Muscle of leg (tissue), 11 donors: Measurements from ENCODE around the gene TOP2A. TPM values are rescaled to one million over a fixed set of nuclear protein-coding genes. Genes with fewer than 3 reads are reported as not detected.

Experiments
- DNase-seq: peaks from one replicate; pipeline ENCODE4 v3.0.0; 2013
- H3K27ac ChIP-seq: one replicate; pipeline ENCODE4 v1.5.1; 2013; ENCODE audit warnings: mild to moderate bottlenecking, low read length, control low read depth
- H3K27me3 ChIP-seq: one replicate; pipeline ENCODE4 v1.6.1; 2013; ENCODE audit warnings: low read length; ENCODE audit not compliant: control insufficient read depth, insufficient read depth
- H3K36me3 ChIP-seq: one replicate; pipeline ENCODE4 v1.6.1; 2013; ENCODE audit warnings: low read length; ENCODE audit not compliant: control insufficient read depth, insufficient read depth
- H3K4me1 ChIP-seq: one replicate; pipeline ENCODE4 v1.6.1; 2013; ENCODE audit warnings: low read length; ENCODE audit not compliant: control insufficient read depth, insufficient read depth
- H3K4me3 ChIP-seq: one replicate; pipeline ENCODE4 v1.5.1; 2013; ENCODE audit warnings: low read length, control low read depth
- H3K9me3 ChIP-seq: replicated peaks from 2 replicates; pipeline ENCODE4 v1.6.1; 2013; ENCODE audit warnings: low read depth, low read length; ENCODE audit not compliant: control insufficient read depth
- WGBS: methylation state at CpG from one replicate; pipeline ENCODE4 v1.1.5; 2013; ENCODE audit warnings: missing lambda C conversion rate; ENCODE audit not compliant: insufficient coverage; 5-methylcytosine and 5-hydroxymethylcytosine counted together
- polyA plus RNA-seq, 8 donors: library from polyadenylated mRNA; unstranded; fragments of 120-200 nt; gene quantifications; one replicate each; pipeline versions ENCODE4 v1.2.1 to v1.2.3, GENCODE V29; 2013; ENCODE audit warnings: inconsistent platforms in 1 of 8, low replicate concordance in 1 of 8; ENCODE audit not compliant: insufficient read length in 8 of 8, insufficient read depth in 1 of 8
- total RNA-seq: library from RNA; stranded (reverse); fragments of 120-200 nt; gene quantifications from one replicate; pipeline ENCODE4 v1.2.4, GENCODE V29; 2013

The TOP2A gene
- total and polyA plus RNA-seq, 9 donors: 45.9 to 113 (median 77.9) TPM

DNA sequence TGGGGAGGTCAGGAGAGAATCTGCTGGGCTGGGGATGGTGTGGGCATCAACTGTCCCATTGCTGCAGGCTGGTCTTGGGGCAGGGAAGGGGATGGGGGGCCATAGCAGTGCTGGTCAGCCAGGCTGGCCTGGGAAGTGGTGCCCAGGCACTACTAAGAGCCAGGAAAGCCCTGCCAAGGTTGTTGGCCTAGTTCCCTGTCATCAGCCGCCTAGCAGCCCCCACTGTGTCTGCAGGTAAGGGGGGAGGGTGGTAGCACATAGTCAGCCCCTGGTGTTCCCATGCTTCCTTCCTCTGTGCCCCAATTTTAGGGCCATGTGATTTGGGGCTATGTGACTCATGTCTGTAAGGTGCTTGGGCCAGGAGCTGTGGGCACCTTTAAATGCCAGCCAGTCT is 70.9 kb downstream of the TOP2A start:
- no peaks in the 10 kb centered on the region for H3K27me3 ChIP-seq
- H3K4me3 ChIP-seq: peak overlapping the region; percentile 91
- H3K9me3 ChIP-seq: no peaks in the 10 kb centered on the region
- H3K36me3 ChIP-seq: peaks cover 49% of the 10 kb centered on the region
- peaks cover 97% of the 10 kb centered on the region for H3K4me1 ChIP-seq
- WGBS: 50% methylated on average over 1 of the region's 1 CpG
- DNase-seq: no peak
- H3K27ac ChIP-seq: peak overlapping the region; percentile 97

DNA sequence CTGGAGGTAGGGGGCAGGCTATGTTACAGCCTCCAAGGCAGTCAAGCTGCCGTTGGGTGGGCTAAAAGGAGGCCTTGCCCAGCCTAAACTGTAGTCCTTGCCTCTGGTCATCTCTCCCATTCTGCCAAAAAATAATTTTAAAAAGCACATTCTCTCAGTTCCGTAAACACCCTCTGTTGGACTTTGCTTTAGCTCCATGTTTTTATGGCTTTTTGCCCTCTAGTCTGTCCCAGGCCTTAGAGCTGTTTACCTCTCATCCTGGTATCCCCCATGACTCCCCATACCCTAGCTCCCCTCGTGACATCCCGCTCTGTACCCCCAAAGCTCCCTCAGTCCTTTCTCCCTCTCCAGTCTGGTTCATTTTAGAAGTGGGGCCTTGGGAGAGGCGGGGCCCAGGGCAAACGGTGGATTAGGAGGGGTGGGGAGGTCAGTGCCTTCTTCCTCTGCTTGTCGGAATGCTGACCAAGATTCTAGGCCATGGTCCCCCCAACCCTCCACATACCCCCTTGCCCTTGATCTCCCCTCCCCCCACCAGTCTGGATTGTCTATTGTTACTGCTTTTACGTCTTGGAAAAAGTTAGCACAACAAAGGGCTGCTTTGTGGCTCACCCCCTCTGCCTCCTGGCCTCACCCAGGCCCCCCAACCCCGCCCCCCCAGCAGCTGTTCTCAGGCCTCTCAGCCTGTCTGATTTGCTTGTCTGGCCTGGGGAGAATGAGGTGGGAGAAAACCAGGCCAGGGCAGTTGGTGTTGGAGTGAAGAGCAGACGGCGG is 71.5 kb downstream of the TOP2A start:
- H3K4me1 ChIP-seq: peaks cover 92% of the 10 kb centered on the region
- WGBS: 14% methylated on average over 4 of the region's 11 CpGs

DNA sequence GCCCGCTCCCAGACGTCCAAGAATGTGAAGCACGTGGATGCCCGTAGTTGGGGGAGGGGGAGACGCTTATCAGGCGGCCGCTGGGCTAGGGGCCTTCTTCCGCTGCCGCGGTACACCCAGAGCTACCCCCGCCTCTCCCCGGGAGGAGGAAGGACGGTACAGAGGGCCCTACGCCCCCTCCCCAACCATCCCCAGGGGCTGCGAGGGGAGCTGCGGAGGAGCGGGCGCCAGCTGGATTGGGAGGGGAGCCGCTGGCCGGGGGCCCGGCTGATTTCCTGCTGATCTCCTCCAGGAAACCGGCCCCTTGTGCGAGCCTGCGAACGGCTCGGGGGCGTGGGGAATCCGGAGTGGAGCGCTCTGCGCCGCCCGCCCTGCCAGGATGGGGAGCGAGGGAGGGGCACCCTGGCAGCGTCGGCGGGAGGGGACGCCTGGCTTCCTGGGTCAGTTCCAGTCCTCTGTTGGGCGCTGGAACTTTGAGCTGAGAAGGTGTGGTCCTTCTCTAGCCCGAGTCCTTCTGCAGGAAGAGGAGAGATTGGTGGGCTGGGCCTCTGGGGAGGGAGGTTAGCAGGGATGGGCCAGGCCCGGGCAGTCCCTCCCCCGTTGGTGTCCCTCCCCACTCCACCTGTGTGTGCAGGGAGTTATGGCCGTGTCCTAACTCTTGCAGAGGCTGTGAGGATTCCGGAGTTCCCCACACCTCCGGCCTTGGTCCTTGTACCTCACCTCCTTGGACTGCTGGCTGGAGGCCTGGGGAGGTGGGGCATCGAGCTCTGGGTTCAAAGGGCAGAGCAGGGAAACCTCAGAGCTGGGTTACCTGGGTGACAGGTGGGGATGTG is 72.3 kb downstream of the TOP2A start:
- peak overlapping the region; percentile 97 for H3K27ac ChIP-seq
- DNase-seq: peak; percentile 90
- peaks cover 92% of the 10 kb centered on the region for H3K4me1 ChIP-seq
- peak overlapping the region; percentile 91 for H3K4me3 ChIP-seq
- under 1% methylated on average over 23 of the region's 45 CpGs for WGBS
- H3K27me3 ChIP-seq: no peaks in the 10 kb centered on the region
- H3K36me3 ChIP-seq: peaks cover 43% of the 10 kb centered on the region
- H3K9me3 ChIP-seq: no peaks in the 10 kb centered on the region

More for the DNA sequence above, 71.5 kb downstream of the TOP2A start:
- Histone ChIP-seq H3K4me3 (peak overlapping the region; percentile 91), H3K36me3 (peaks cover 44% of the 10 kb centered on the region), H3K27me3 (no peaks in the 10 kb centered on the region), H3K9me3 (no peaks in the 10 kb centered on the region), H3K27ac (peak overlapping the region; percentile 97)
- DNase-seq: peak; percentile 84

DNA sequence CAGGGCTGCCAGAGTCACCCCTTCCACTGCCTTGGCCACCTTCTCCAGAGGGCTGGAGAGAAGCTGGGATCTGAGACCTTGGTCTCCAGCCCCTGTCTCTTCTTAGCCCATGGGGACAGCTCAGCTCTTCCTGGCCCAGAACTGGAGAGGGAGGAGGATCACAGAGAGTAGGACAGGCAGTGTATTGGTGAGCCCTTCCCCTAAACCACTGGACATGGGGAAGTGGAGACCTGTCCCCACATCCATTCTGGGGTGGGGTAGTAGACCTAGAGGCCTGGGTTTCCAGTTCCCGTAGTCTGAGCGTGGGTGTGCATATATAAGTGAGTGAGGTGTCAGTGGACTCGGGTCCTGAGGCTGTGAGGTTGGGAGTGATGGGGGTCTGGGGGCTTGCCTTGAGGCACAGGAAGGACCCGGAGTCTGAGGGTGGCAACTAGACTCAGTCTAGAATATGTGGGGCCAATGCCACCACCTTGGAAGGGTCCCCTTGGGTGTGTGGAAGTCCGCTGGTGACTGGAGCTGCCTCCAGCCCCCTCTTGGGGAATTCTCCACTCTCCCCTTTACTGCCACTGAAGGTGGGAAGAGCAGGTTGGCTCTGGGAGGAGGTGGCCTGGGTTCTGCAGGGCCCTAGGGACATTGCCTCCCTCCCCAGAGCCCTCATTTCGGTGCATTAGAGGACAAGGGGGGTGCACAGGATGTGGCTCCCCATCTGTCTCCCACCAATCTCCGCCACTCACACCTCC is 73.1 kb downstream of the TOP2A start:
- WGBS: 10% methylated on average over 4 of the region's 7 CpGs
- peak; percentile 67 for DNase-seq
- Histone ChIP-seq H3K9me3 (no peaks in the 10 kb centered on the region), H3K27me3 (no peaks in the 10 kb centered on the region), H3K4me1 (peaks cover 92% of the 10 kb centered on the region), H3K36me3 (peaks cover 40% of the 10 kb centered on the region), H3K4me3 (peak overlapping the region; percentile 91), H3K27ac (peak overlapping the region; percentile 97)

DNA sequence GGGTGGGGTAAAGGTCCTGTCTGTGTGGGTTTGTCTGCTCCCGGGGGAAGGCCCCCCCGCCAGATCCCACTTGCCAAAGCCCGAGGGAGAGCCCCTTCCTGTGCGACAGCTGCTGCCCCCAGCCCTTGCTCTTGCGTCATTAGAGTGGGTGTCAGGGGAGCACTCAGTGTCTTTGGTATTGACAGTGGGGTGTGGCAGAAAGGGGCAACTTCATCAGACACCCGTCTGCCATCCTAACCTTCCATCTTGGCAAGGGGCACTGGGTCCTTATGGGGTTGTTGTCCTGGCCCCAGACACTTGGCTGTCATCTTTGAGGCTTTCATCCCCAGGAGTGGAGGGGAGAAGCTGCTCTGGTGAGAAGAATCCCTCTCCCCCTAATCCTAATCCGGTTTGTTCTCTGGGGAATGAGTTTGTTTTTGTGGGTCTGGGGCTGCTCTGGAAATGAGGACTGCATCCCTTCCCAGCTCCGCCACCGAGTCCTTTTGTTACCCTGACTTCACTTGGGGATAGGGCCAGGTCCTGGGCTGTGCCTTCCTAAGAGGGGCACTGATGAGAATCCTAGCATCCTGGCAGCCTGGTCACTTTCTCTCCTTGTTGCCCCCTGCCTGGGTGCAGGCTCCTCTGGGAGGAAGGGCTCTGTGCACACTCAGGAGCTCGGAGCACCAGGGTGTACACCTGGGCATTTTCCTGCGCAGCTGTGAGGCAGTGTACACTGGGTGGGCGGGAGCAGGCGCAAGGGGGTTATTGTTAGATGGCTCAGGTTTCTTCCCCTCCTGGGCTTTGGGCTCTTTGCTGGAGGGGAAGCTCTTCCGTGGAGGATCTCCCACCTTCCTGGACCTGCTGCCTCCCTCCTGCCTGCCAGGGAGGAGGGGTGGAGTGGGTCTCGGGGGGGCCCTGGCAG is 74.2 kb downstream of the TOP2A start:
- DNase-seq: peak; percentile 70
- H3K9me3 ChIP-seq: no peaks in the 10 kb centered on the region
- no peaks in the 10 kb centered on the region for H3K27me3 ChIP-seq
- peak overlapping the region; percentile 97 for H3K27ac ChIP-seq
- peak overlapping the region; percentile 91 for H3K4me3 ChIP-seq
- 9% methylated on average over 6 of the region's 15 CpGs for WGBS
- peaks cover 92% of the 10 kb centered on the region for H3K4me1 ChIP-seq
- H3K36me3 ChIP-seq: peaks cover 33% of the 10 kb centered on the region

DNA sequence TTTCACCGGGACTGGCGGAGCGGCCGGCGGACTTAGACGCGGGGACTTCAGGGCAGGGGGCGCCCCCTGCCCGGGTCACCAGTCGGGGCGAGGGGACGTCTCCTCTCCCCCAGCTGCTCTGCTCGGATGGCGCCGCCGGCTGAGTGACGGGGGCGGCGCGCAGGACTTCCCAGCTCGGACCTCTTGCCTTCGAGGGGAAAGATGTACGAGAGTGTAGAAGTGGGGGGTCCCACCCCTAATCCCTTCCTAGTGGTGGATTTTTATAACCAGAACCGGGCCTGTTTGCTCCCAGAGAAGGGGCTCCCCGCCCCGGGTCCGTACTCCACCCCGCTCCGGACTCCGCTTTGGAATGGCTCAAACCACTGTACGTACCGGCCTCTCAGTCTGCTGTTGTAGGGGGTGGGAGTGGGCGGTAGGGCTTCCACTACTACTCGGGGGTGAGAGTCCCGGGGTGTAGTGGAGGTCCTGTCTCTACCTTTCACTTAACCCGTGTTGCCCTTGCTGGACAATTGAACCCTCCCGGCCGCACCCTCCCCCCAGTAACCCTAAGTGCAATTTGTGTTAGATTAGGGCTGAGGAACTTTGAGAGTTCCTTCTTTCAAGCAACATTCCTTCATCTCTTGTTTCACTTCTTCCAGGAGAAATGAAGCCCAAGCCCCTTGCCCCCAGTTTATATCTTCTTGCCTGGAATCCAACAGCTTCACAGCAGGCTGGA is 75.0 kb downstream of the TOP2A start:
- H3K4me1 ChIP-seq: peaks cover 92% of the 10 kb centered on the region
- H3K27me3 ChIP-seq: no peaks in the 10 kb centered on the region
- H3K4me3 ChIP-seq: peak overlapping the region; percentile 91
- H3K27ac ChIP-seq: peak overlapping the region; percentile 97
- WGBS: under 1% methylated on average over 19 of the region's 38 CpGs
- H3K9me3 ChIP-seq: no peaks in the 10 kb centered on the region
- peaks cover 30% of the 10 kb centered on the region for H3K36me3 ChIP-seq
- peak; percentile 40 for DNase-seq

DNA sequence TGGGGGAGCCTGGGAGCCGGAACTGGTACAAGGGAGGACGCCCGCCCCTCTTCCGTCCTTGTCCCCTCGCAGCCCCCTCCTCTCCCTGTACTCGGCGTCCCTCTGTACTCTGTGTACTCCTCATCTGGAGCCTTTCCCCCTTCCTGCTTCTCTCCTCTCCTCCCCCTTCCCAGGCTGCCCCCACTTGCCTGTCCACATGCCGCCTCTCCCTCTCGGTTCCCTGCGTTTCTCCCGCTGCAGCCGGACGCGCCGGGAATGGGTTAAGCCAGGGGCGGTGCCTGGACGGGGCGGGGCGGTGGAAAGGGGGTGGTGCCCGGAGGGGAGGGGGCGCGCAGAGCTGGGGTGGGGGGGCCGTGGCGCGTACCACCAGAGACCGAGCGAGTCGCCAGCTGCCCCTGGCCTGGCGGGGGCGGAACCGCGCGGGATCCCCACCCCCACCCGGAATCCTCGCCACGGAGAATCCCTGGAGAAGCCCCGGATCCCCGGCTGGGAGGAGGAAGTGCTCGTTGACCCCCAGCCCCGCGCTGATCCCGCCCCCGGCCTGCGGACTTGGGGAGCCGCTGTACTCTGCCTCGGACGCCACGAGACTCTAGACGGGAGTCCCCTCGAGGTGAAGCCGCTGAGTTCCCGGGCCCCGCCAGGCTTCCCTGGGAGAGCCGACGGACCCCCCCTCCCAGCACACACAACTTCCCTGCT is 75.7 kb downstream of the TOP2A start:
- Histone ChIP-seq H3K4me3 (peak overlapping the region; percentile 91), H3K27me3 (no peaks in the 10 kb centered on the region), H3K36me3 (peaks cover 36% of the 10 kb centered on the region), H3K27ac (peak overlapping the region; percentile 97), H3K9me3 (no peaks in the 10 kb centered on the region), H3K4me1 (peaks cover 92% of the 10 kb centered on the region)
- WGBS: 0% methylated on average over 40 of the region's 55 CpGs
- DNase-seq: peak; percentile 94

DNA sequence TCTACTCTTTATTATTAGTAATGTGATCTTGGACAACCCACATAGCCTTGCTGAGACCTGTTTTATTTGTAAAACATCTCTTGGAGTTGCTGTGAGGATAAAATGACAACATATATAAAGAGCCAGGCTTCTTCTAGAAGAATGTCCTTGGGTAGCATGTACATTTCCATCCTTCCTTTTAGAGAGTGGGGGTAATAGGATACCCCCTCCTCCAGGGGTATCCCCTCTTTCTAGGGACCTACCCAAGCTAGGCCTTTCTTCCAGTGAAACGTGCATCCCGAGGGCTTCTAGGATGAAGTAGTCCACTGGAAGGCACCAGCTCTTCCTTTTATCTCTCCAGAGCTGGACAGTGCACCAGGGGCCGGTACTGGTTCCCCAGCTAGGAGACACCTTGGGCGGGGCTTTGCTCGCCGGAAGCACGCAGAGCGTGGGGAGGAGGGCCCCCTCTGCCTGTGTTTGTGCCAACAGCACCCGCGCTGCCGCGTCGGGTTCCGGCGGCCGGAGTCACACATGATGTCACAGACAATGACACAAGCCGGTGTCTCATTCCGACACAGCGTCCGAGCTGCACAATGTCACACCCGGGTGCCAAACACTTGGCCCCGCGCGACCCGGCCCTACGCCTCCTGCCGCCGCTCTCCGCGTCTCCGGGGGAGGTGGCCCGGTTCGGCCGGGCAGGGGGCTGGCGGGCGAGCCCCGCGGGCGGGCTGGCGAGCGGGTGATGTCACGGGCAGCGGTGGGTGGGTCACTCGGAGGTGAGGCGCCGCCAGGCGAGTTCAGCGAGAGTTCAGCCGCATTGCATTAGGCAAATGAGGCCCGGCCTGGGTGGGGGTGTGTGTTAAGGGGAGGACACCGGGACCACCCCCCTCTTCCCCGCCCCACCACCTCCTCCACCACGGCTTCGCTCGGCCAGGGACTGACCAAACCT is 76.6 kb downstream of the TOP2A start:
- peaks cover 87% of the 10 kb centered on the region for H3K4me1 ChIP-seq
- H3K4me3 ChIP-seq: peak overlapping the region; percentile 91
- peaks cover 36% of the 10 kb centered on the region for H3K36me3 ChIP-seq
- no peaks in the 10 kb centered on the region for H3K9me3 ChIP-seq
- WGBS: under 1% methylated on average over 44 of the region's 55 CpGs
- H3K27me3 ChIP-seq: no peaks in the 10 kb centered on the region
- peak overlapping the region; percentile 97 for H3K27ac ChIP-seq
- peak; percentile 90 for DNase-seq
